Prostate gland (tissue), 2 donors: ENCODE results near the gene ESAM. TPM values are rescaled to one million over a fixed set of nuclear protein-coding genes. Genes with fewer than 3 reads are reported as not detected.

Source experiments
- DNase-seq: peaks from one replicate; pipeline ENCODE4 v3.0.0-alpha.2; 2019; ENCODE audit warnings: low spot score
- H3K27ac ChIP-seq, 2 donors: fragments of 200-600 bp; sonication (generic); 2 replicates each; pipeline ENCODE4 v1.5.1; 2017 to 2019
- H3K27me3 ChIP-seq: fragments of 200-600 bp; sonication (generic); replicated peaks from 2 replicates; pipeline ENCODE4 v1.5.1; 2019; ENCODE audit not compliant: insufficient read depth
- H3K36me3 ChIP-seq, 2 donors: fragments of 200-600 bp; sonication (generic); 1 replicate in 1 of 2; 2 replicates in 1 of 2; pipeline versions ENCODE4 v1.5.1 to v1.8.1; 2017 to 2019
- H3K4me1 ChIP-seq: fragments of 200-600 bp; sonication (generic); replicated peaks from 2 replicates; pipeline ENCODE4 v1.5.1; 2019
- H3K4me3 ChIP-seq, 2 donors: fragments of 200-600 bp; sonication (generic); 2 replicates each; pipeline ENCODE4 v1.5.1; 2017 to 2019
- H3K9me3 ChIP-seq: fragments of 200-600 bp; sonication (generic); 2 replicates; pipeline ENCODE4 v1.5.1; 2017
- POLR2A ChIP-seq: fragments of 450-650 bp; IDR thresholded peaks from one replicate; pipeline ENCODE4 v1.6.1; 2016; ENCODE audit warnings: antibody characterized with exemption, mild to moderate bottlenecking
- POLR2AphosphoS5 ChIP-seq: sonication (generic); formaldehyde crosslinking; IDR thresholded peaks from one replicate; pipeline ENCODE4 v1.6.1; 2017; ENCODE audit warnings: antibody characterized with exemption
- WGBS: methylation state at CpG from one replicate; pipeline ENCODE4 v1.1.5; 2018; 5-methylcytosine and 5-hydroxymethylcytosine counted together
- intact Hi-C: fragments of 100-400 bp; cut with DNase I; formaldehyde crosslinking; loops from one replicate; pipeline ENCODE4 v1.14.2; 2022
- total RNA-seq, 2 donors: library from RNA; depleted of rRNA; stranded (reverse); fragments of >200 nt; gene quantifications; one replicate each; pipeline ENCODE4 v1.1.0, GENCODE V29; 2016
- TF ChIP-seq, protein P1 (sequence below), 4 experiments: fragments of 200-600 bp in 2 of 4; fragments of 450-650 bp in 2 of 4; sonication (generic) in 2 of 4; IDR thresholded peaks; 1 replicate in 3 of 4; 2 replicates in 1 of 4; pipeline ENCODE4 v1.5.1; 2016 to 2019; ENCODE audit warnings: antibody characterized with exemption in 4 of 4, mild to moderate bottlenecking in 2 of 4, moderate library complexity in 2 of 4

The ESAM gene
- total RNA-seq, 2 donors from 2014 or later, result 12.1 to 18.6 TPM

DNA sequence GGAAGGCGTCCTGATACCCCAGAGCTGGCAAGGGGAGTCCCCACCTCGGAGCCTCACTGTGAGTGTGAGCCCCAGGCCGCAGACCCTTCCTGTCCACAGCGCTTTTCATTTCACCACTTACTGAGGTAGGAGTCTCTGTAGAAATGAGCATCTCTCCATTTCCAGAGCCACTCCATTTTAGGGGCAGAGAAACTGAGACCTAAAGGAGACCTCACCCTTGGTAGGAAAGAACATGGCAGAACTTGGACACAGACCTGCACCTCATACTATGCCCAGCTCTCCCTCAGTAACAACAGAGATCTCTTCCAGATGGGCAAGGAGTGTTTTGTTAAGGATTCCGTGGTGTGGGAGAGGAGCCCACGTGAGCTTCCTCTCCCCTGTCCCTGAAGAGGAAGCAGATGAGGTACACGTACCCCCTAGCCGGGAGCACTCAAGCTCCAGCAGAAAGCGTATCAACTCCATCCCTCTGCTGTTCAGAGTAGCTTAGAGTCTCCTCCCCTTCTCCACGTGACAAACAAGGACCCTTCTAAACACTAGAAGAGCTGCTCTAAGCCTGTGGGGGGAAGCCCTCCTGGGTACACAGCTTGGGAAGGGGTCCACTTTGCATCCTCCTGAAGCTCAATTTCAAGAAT, 9.5 kb downstream of the ESAM start:
- no peak overlapping the region for H3K4me3 ChIP-seq
- 54% methylated on average over 10 of the region's 10 CpGs for WGBS
- no peaks in the 10 kb centered on the region for H3K27me3 ChIP-seq
- no peak overlapping the region for H3K27ac ChIP-seq
- no peaks in the 10 kb centered on the region for H3K9me3 ChIP-seq
- TF ChIP-seq POLR2A, result no peak
- TF ChIP-seq POLR2AphosphoS5, result no peak
- TF ChIP-seq, protein P1, sequence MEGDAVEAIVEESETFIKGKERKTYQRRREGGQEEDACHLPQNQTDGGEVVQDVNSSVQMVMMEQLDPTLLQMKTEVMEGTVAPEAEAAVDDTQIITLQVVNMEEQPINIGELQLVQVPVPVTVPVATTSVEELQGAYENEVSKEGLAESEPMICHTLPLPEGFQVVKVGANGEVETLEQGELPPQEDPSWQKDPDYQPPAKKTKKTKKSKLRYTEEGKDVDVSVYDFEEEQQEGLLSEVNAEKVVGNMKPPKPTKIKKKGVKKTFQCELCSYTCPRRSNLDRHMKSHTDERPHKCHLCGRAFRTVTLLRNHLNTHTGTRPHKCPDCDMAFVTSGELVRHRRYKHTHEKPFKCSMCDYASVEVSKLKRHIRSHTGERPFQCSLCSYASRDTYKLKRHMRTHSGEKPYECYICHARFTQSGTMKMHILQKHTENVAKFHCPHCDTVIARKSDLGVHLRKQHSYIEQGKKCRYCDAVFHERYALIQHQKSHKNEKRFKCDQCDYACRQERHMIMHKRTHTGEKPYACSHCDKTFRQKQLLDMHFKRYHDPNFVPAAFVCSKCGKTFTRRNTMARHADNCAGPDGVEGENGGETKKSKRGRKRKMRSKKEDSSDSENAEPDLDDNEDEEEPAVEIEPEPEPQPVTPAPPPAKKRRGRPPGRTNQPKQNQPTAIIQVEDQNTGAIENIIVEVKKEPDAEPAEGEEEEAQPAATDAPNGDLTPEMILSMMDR (IDR thresholded peaks at IDR 0.05), result no peak
- DNase-seq, result no peak
- H3K4me1 ChIP-seq, result no peaks in the 10 kb centered on the region
- intact Hi-C loops, result no loop called here
- no peaks in the 10 kb centered on the region for H3K36me3 ChIP-seq

DNA sequence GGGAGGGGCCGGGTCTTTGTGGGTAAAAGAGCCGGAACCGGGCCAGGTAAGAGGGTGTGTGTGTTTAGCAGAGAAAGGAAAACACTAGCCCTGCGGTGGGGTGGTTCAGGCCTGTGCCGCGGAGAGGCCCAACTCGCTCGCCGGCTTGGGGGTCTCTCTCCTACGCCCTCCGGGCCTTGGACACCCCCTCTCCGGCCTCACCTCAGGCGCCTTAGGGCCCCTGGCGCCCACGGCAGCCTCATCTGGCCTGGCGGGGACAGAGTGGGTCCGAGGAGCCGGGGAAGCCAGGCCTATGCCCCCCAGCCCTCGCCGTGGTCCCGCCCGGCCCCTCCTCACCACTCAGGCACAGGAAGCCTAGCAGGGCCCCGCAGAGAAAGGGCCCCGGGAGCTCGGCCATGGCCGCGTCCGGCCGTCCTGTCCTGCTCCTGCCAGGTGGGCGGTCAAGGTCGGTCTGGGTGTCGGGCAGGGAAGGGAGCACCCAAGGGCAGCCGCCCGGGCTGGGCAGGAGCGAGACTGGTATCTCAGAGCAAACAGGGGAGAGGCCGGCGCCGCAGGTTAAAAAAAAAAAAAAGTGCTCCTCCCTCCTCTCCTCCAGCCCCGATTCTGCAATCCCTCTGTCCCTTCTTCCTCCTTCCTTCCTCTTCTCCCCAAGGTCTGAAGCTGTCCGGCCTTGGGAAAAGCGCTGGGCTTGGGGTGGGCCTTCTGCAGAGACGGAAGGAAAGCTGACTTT, 10.2 kb downstream of the ESAM start, which contains the start of gene VSIG2:
Gene VSIG2, minus strand, starts transcription at position 515 of the 730 bp plus-strand sequence. Its CDS starts 118 bp downstream, at position 397.
- H3K27ac ChIP-seq, result peak within 1 kb of the TSS; percentile 60 to 69

DNA sequence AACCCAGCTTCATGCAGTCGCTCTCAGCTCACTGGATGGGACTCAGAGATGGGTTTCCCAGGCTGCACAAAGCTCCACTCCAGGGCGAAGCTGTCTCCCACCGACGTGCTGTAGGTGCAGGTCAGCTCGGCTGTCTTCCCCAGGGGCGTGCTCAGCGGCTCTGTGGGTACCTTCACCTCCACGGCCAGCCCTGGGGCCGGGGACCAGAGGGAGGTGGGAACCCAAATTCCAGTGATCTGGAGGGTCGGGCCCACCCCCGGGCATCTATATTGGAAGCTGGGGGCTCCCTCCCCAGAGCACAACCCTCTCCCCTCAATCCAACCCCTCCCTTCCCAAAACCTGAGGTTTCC, 10.7 kb downstream of the ESAM start:
- H3K9me3 ChIP-seq, result no peaks in the 10 kb centered on the region
- TF ChIP-seq POLR2A (no peak), POLR2AphosphoS5 (no peak)
- TF ChIP-seq, protein P1 (IDR thresholded peaks at IDR 0.05), result no peak
- H3K27ac ChIP-seq, result peak overlapping the region; percentile 60 to 69
- intact Hi-C loops, result no loop called here
- no peaks in the 10 kb centered on the region for H3K36me3 ChIP-seq
- H3K4me1 ChIP-seq, result no peaks in the 10 kb centered on the region
- 27% methylated on average over 10 of the region's 11 CpGs for WGBS
- no peaks in the 10 kb centered on the region for H3K27me3 ChIP-seq
- DNase-seq, result no peak
- peak overlapping the region; percentile 25 to 34 for H3K4me3 ChIP-seq

More for the DNA sequence above, 10.2 kb downstream of the ESAM start, which contains the start of gene VSIG2:
- no peak for TF ChIP-seq POLR2AphosphoS5
- TF ChIP-seq POLR2A, result no peak
- TF ChIP-seq, protein P1 (IDR thresholded peaks at IDR 0.05), result no peak
- Histone ChIP-seq H3K36me3 (no peaks in the 10 kb centered on the region), H3K4me3 (peak within 1 kb of the TSS; percentile 25 to 34), H3K27me3 (no peaks in the 10 kb centered on the region), H3K9me3 (no peaks in the 10 kb centered on the region), H3K4me1 (no peaks in the 10 kb centered on the region)
- intact Hi-C loops, result no loop called here
- no peak for DNase-seq
- WGBS, result 21% methylated on average over 35 of the region's 42 CpGs

DNA sequence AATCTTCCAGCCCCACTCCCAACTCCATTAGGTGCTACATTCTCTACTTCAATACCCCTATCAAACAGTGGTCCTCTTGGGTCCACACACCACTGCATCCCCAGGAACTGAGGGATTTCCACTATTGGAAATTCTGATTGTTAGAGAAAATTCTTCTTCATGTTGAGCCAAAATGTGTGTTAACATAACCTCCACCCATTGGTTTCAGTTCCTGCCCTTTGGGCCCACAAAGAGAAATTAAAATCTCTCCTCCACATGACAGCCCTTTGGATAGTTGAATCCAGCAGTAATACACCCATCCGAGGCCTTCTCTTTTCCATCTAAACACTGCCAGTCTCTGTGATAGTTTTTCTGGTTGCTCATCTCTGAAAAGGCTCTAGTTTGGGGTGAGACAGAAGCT, 12.2 kb downstream of the ESAM start:
- no peak overlapping the region for H3K4me3 ChIP-seq
- no peaks in the 10 kb centered on the region for H3K36me3 ChIP-seq
- no peaks in the 10 kb centered on the region for H3K27me3 ChIP-seq
- no peak for TF ChIP-seq POLR2A
- TF ChIP-seq, protein P1 (IDR thresholded peaks at IDR 0.05), result no peak
- TF ChIP-seq POLR2AphosphoS5, result no peak
- H3K4me1 ChIP-seq, result no peaks in the 10 kb centered on the region
- H3K27ac ChIP-seq, result no peak overlapping the region
- intact Hi-C loops, result no loop called here
- H3K9me3 ChIP-seq, result no peaks in the 10 kb centered on the region
- no peak for DNase-seq
- 67% methylated on average over 1 of the region's 1 CpG for WGBS
